Brain microvascular endothelial cell (primary cell): ENCODE results near the gene CDHR3.

Experiments used
- DNase-seq: peaks from one replicate; pipeline ENCODE4 v3.0.0-alpha.2; 2020
- H3K27ac ChIP-seq: fragments of 250-450 bp; sonication (Bioruptor Pico); 2 replicates; pipeline ENCODE4 v1.5.1; 2020; ENCODE audit warnings: mild to moderate bottlenecking, moderate library complexity
- H3K27me3 ChIP-seq: fragments of 250-450 bp; sonication (Bioruptor Pico); replicated peaks from 2 replicates; pipeline ENCODE4 v1.5.1; 2020; ENCODE audit warnings: mild to moderate bottlenecking
- H3K36me3 ChIP-seq: fragments of 250-450 bp; sonication (Bioruptor Pico); replicated peaks from 2 replicates; pipeline ENCODE4 v1.5.1; 2020; ENCODE audit warnings: mild to moderate bottlenecking
- H3K4me3 ChIP-seq: 2 replicates; pipeline ENCODE4 v1.5.1; 2011; ENCODE audit warnings: low read depth, mild to moderate bottlenecking, control low read depth, low read length, moderate library complexity
- in situ Hi-C: cut with HindIII; loops from 2 replicates; pipeline ENCODE4 v1.10.0; 2017; ENCODE audit warnings: low sequenced_read_pairs, low pct_ligation_motif_present
- TF ChIP-seq, protein P1 (sequence below): IDR thresholded peaks from 2 replicates; pipeline ENCODE4 v1.5.1; 2011; ENCODE audit warnings: low read depth, mild to moderate bottlenecking, moderate library complexity, low read length, control low read depth, inconsistent platforms; ENCODE audit errors: missing control alignments

The CDHR3 gene

DNA sequence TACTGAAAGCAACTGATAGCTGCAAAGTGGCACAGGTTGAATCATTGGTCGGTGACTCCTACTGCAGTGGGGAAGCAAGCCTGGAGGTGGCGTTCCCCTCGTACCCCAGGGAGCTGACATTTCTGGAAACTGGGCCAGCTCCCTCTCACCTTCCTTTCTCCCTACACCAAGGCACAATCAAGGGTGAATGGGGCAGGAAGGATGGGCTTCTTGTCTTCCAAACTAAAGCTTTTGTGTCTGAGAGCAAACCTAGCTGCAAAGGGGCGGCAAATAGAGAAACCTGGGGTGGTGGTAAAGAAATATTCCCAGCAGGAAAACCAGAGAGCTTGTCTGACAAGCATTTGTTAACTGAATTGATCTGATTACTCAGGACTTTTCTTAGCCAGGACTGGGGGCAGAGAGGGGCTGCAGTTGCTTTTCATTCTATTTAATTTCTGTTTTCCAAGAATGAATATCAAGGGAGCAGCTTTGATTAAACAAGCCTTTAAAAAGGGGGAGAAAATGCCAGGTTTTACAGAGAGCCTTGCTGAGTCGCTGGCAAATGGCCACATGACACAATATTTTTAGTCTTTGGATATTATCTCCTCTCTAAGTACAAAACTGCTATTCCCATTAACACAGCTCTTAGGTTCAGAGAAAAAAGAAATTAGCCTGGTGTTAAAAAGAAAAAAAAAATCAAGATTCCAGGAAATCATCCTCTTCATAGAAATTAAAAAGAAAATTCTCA, 27.8 kb downstream of the CDHR3 start:
- TF ChIP-seq, protein P1, sequence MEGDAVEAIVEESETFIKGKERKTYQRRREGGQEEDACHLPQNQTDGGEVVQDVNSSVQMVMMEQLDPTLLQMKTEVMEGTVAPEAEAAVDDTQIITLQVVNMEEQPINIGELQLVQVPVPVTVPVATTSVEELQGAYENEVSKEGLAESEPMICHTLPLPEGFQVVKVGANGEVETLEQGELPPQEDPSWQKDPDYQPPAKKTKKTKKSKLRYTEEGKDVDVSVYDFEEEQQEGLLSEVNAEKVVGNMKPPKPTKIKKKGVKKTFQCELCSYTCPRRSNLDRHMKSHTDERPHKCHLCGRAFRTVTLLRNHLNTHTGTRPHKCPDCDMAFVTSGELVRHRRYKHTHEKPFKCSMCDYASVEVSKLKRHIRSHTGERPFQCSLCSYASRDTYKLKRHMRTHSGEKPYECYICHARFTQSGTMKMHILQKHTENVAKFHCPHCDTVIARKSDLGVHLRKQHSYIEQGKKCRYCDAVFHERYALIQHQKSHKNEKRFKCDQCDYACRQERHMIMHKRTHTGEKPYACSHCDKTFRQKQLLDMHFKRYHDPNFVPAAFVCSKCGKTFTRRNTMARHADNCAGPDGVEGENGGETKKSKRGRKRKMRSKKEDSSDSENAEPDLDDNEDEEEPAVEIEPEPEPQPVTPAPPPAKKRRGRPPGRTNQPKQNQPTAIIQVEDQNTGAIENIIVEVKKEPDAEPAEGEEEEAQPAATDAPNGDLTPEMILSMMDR = peak; percentile 23
- Histone ChIP-seq H3K36me3 (no peaks in the 10 kb centered on the region), H3K4me3 (no peak overlapping the region), H3K27ac (no peak overlapping the region), H3K27me3 (peaks cover 9% of the 10 kb centered on the region)
- in situ Hi-C loops = no loop called here
- DNase-seq = no peak

DNA sequence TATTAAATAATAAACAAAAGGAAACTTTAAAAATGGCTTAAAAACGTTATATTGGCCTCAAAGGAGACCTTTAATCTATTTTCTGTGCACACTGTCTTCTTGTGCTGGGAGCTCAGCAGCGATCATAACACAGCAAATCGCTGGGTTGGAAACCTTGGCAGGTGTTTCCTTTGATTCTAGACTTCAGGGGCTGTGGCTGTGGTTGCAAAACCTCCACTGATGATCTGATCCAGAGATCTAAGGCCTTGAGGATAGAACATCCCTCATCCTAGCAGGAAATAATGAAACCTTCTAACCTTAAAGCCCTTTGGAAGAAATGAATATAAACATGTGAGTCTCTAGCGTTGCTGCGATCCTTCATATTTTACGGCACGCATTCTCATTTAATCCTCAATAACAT, 29.8 kb downstream of the CDHR3 start:
- H3K27me3 ChIP-seq = peaks cover 4% of the 10 kb centered on the region
- no peak for DNase-seq

DNA sequence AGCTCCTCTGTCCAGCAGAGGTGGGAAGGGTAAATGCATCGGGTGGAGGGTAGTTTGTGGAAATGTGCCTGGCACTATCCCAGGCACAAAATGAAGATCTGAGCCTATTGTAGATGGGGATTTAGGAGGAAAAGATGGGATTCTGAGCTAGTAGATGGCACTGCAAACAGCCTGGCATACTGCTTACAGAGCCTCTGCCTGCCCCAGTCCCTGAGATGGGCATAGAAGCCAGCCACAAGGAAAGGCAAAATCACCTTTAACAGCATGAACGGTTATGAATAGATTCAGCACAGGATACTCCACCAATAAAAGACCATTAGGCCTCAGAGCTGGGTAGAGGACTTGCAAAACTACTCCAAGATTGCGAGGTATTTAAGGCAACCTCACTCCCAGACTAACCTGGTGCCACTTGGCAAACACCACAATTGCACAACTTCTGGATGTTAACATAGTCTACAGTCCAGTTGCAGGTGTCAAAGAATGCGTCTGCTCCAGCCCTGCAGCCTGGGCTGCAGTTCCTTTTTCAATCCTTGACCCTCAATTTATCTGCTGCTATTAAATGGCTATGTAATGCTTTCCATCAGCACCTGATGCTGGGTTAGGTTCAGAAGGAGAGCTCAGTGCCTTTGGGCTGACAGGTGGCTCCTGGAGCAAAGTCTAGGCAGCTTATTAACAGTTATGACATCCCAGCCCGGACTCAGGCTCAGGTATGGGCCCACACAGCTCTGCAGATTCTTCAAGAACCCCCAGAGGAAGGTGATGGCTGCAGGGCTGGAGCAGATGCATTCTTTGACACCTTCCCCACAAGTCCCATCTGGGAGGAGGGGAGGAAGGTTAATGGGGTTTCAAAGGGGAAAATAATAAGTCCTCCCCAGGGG, 34.0 kb downstream of the CDHR3 start:
- in situ Hi-C loops = no loop called here
- Histone ChIP-seq H3K27ac (no peak overlapping the region), H3K4me3 (no peak overlapping the region), H3K27me3 (no peaks in the 10 kb centered on the region), H3K36me3 (no peaks in the 10 kb centered on the region)
- TF ChIP-seq, protein P1 = no peak
- DNase-seq = no peak

More for the DNA sequence above, 29.8 kb downstream of the CDHR3 start:
- no peak overlapping the region for H3K4me3 ChIP-seq
- in situ Hi-C loops = no loop called here
- TF ChIP-seq, protein P1 = no peak
- H3K36me3 ChIP-seq = no peaks in the 10 kb centered on the region
- no peak overlapping the region for H3K27ac ChIP-seq

DNA sequence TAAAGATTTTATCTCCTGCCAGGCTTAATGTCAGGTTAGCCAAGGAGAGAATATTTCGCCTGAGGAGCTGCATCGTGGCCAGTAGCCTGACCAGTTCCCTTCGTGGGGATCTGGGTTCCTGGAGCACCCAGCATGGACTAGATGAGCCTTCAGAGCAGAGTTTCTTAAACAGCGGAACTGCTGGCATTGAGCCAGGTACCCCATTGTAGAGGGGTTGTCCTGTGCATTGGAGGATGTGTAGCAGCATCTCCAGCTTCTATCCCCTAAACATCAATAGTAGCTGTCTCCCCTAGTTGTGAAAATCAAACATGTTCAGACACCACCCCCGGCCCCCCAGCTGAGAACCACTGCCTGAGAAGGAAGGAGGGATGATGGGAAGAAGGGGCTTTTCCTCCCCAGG, 36.2 kb downstream of the CDHR3 start:
- TF ChIP-seq, protein P1 = no peak
- H3K27ac ChIP-seq = no peak overlapping the region
- H3K36me3 ChIP-seq = no peaks in the 10 kb centered on the region
- H3K4me3 ChIP-seq = no peak overlapping the region
- H3K27me3 ChIP-seq = no peaks in the 10 kb centered on the region
- in situ Hi-C loops = no loop called here
- no peak for DNase-seq

DNA sequence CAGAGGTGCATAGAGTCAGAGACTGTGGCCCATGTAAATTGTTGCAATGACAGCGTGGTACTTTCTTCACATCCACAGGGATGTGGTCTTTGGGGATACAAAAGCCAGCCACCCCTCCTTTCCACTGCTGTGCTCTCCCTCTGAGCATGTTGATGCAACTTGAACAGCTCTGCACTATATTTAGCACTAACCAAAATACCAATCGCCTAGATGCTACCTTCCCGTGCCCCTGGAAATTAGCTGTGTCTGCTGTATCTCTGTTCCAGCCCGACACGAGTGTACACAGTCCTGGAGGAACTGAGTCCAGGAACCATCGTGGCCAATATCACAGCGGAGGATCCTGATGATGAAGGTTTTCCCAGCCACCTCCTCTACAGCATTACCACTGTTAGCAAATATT, 38.1 kb downstream of the CDHR3 start:
- in situ Hi-C loops = no loop called here
- TF ChIP-seq, protein P1 = no peak
- no peak overlapping the region for H3K27ac ChIP-seq
- no peaks in the 10 kb centered on the region for H3K36me3 ChIP-seq
- H3K27me3 ChIP-seq = no peaks in the 10 kb centered on the region
- DNase-seq = no peak
- no peak overlapping the region for H3K4me3 ChIP-seq
